Left ventricle myocardium inferior (tissue), 1 donor: ENCODE results near the gene EPHA6. TPM values are rescaled to one million over a fixed set of nuclear protein-coding genes. Genes with fewer than 3 reads are reported as not detected.

Experiments
- DNase-seq: peaks from one replicate; pipeline ENCODE4 v3.0.0-alpha.2; 2020
- H3K27ac ChIP-seq: fragments of 200-600 bp; replicated peaks from 2 replicates; pipeline ENCODE4 v1.8.0; 2021
- H3K27me3 ChIP-seq: fragments of 200-600 bp; 2 replicates; pipeline ENCODE4 v1.8.0; 2021; ENCODE audit warnings: low read depth
- H3K36me3 ChIP-seq: fragments of 200-600 bp; 2 replicates; pipeline ENCODE4 v1.8.0; 2021
- H3K4me1 ChIP-seq: fragments of 200-600 bp; 2 replicates; pipeline ENCODE4 v1.8.0; 2021
- H3K4me3 ChIP-seq: fragments of 200-600 bp; 2 replicates; pipeline ENCODE4 v1.8.0; 2021; ENCODE audit warnings: mild to moderate bottlenecking, moderate library complexity
- H3K9me3 ChIP-seq: fragments of 200-600 bp; replicated peaks from 2 replicates; pipeline ENCODE4 v1.8.0; 2021
- intact Hi-C: fragments of 100-400 bp; cut with micrococcal nuclease; formaldehyde crosslinking; loops from one replicate; pipeline ENCODE4 v1.11.0; 2022
- total RNA-seq: library from RNA; stranded (reverse); fragmentation: NEBNext Ultra II Directional; extraction: Animal tissue kit (Norgen Biotek cat#: 25700); gene quantifications from one replicate; pipeline ENCODE4 v1.2.1, GENCODE V29; 2021
- TF ChIP-seq, protein P1 (sequence below): fragments of 200-600 bp; IDR thresholded peaks from 2 replicates; pipeline ENCODE4 v1.8.0; 2021; ENCODE audit warnings: antibody characterized with exemption, mild to moderate bottlenecking, borderline replicate concordance
- donor health status: DM: no; HTN: yes; CAD: no; lungs with severe emphysema.

EPHA6 gene
- total RNA-seq, 1 donor from 2014 or later = 0.19 TPM

DNA sequence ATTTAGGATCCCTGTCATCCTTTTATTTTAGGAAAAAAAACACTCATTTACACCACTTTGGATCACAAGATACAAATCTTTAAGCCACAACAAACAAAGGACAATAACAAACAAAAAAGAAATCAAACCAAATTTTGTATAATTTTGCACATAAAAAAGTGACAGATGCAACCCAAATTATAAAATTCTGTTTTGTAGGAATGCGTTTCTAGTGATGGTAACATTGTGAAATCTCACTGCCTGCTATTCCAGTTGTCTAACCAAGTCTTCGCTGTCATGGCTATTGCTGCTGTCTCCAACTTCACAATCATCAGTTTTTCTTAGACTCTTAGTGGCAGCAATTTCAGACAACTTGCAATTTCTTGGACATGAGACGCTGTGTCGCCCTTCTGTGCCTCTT, 891.8 kb downstream of the EPHA6 start:
- TF ChIP-seq, protein P1, sequence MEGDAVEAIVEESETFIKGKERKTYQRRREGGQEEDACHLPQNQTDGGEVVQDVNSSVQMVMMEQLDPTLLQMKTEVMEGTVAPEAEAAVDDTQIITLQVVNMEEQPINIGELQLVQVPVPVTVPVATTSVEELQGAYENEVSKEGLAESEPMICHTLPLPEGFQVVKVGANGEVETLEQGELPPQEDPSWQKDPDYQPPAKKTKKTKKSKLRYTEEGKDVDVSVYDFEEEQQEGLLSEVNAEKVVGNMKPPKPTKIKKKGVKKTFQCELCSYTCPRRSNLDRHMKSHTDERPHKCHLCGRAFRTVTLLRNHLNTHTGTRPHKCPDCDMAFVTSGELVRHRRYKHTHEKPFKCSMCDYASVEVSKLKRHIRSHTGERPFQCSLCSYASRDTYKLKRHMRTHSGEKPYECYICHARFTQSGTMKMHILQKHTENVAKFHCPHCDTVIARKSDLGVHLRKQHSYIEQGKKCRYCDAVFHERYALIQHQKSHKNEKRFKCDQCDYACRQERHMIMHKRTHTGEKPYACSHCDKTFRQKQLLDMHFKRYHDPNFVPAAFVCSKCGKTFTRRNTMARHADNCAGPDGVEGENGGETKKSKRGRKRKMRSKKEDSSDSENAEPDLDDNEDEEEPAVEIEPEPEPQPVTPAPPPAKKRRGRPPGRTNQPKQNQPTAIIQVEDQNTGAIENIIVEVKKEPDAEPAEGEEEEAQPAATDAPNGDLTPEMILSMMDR = no peak
- no peaks in the 10 kb centered on the region for H3K27me3 ChIP-seq
- no peak for DNase-seq
- H3K9me3 ChIP-seq = no peaks in the 10 kb centered on the region
- H3K27ac ChIP-seq = no peak overlapping the region
- H3K4me3 ChIP-seq = no peak overlapping the region
- intact Hi-C loops = no loop called here
- no peaks in the 10 kb centered on the region for H3K36me3 ChIP-seq
- H3K4me1 ChIP-seq = no peaks in the 10 kb centered on the region

DNA sequence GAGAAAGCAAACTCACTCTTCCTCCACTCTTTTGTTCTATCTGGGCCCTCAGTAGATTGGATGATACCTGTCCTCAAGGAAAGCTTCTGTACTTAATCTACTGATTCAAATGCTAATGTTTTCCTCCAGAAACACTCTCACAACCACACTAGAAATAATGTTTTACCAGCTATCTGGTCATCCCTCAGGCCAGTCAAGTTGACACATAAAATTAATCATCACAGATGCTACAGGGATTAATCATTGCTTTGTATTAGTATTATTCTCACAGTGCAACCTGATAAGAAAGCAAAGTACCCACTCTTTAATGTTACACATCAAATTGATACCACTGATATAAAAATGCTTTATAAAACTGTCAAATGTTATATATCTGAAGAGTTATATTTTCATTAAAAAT, 897.3 kb downstream of the EPHA6 start:
- Histone ChIP-seq H3K4me1 (no peaks in the 10 kb centered on the region), H3K9me3 (no peaks in the 10 kb centered on the region), H3K36me3 (no peaks in the 10 kb centered on the region), H3K27me3 (no peaks in the 10 kb centered on the region), H3K27ac (no peak overlapping the region), H3K4me3 (no peak overlapping the region)
- intact Hi-C loops = no loop called here
- TF ChIP-seq, protein P1 = no peak
- DNase-seq = no peak

DNA sequence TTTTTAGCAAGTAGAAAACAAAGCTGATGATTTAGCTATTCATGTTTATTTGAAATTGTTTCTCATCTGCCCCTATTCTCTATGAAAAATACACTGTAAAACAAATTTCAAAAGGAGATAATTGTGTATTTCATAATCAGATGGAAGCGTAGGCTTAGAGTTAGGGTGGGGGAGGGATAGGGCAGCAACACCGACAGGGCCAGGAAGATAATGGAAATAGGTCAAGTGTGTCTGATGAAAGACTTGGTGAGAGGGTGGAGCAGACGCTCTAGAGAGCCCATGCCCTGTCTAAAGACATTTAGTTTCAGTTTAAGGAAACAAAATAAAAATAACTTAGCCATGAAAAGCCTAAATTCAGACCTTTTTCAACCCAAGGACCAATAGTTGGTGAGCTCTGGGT, 898.5 kb downstream of the EPHA6 start:
- H3K4me1 ChIP-seq = no peaks in the 10 kb centered on the region
- DNase-seq = no peak
- intact Hi-C loops = no loop called here
- TF ChIP-seq, protein P1 = no peak
- H3K36me3 ChIP-seq = no peaks in the 10 kb centered on the region
- H3K9me3 ChIP-seq = no peaks in the 10 kb centered on the region
- H3K27ac ChIP-seq = no peak overlapping the region
- H3K4me3 ChIP-seq = no peak overlapping the region
- no peaks in the 10 kb centered on the region for H3K27me3 ChIP-seq

DNA sequence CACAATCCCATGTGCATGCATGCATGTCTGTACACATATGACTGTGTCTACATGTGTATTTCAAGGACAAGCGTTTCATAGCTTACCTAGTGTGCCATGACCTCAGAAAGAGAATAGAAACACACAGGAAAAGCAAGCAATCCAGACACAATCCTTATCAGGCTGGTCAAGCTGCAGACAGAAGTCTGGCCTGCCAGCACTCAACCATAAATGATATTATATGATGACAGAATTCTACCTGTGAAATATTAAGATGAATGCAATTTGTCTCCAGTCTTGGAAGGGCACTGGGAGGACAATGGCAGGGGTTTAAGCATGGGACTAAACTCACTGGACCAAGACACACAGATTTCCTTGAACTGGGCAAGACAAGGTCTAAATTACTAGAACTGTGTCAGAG, 899.2 kb downstream of the EPHA6 start:
- Histone ChIP-seq H3K27me3 (no peaks in the 10 kb centered on the region), H3K27ac (no peak overlapping the region), H3K9me3 (no peaks in the 10 kb centered on the region), H3K4me3 (no peak overlapping the region), H3K36me3 (no peaks in the 10 kb centered on the region), H3K4me1 (no peaks in the 10 kb centered on the region)
- intact Hi-C loops = no loop called here
- TF ChIP-seq, protein P1 = no peak
- DNase-seq = no peak

DNA sequence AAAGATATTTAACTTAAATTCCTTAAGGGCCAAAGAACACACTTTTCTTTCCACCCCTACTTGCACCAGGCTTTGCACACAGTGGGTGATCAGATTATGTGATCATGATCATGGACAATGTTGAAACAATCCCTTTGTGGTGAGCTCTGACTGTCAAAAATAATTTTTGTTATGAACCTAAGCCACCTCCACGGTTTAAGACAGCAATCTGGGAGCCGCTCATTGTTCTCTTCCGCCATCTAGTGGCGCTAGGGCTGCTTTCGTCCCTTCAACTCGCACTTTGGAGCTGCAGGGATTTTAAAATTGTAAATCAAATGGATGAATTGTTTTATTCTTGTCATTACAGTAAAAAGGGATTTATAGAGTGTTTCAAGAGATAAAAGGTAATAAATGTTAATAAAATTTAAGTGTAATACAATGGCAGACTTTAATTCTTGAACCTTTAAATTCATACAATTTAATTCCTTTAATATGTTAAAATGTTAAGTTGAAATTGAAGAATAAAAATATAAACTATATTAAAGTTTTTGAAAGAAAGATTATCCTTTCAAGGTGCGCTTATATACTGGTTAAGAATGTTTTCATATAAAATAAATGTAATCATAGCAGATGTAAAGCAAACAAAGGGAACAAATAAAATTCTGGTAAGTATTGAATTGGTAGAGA, 904.9 kb downstream of the EPHA6 start:
- intact Hi-C loops = no loop called here
- Histone ChIP-seq H3K27me3 (no peaks in the 10 kb centered on the region), H3K36me3 (no peaks in the 10 kb centered on the region), H3K4me3 (no peak overlapping the region), H3K9me3 (no peaks in the 10 kb centered on the region), H3K4me1 (no peaks in the 10 kb centered on the region), H3K27ac (no peak overlapping the region)
- TF ChIP-seq, protein P1 = peak; percentile 91
- DNase-seq = peak; percentile 46
